ENCODE data around the gene AQP3.

- TF ChIP-seq EZH2 (IDR thresholded peaks at IDR 0.05; ENCODE audit: insufficient read depth, poor library complexity, severe bottlenecking) (no peak), EZH2phosphoT487 (IDR thresholded peaks at IDR 0.05; ENCODE audit: insufficient read depth, low read depth) (no peak)
Observed at GRCh38 chr9:33407061-33407460, 40.3 kb downstream of the AQP3 start.

All from GM23248 (cell line).